Heart left ventricle (tissue), 16 donors: ENCODE data around the gene CCNY. TPM values are rescaled to one million over a fixed set of nuclear protein-coding genes. Genes with fewer than 3 reads are reported as not detected.

Source experiments
- ATAC-seq, 4 donors: fragments of 200-7000 bp; cut with Tn5 transposase; one replicate each; pipeline ENCODE4 v1.9.1; 2020 to 2022; ENCODE audit warnings: moderate library complexity in 4 of 4, mild to moderate bottlenecking in 3 of 4, moderate number of reproducible peaks in 1 of 4
- DNase-seq, 5 donors: peaks; one replicate each; pipeline ENCODE4 v3.0.0-alpha.2; 2020
- H3K27ac ChIP-seq, 12 donors: fragments of 200-600 bp; sonication (generic) in 4 of 12; one replicate each; pipeline versions ENCODE4 v1.5.0 to v1.8.0; 2016 to 2022; ENCODE audit warnings: mild to moderate bottlenecking in 2 of 12
- H3K27me3 ChIP-seq, 9 donors: fragments of 200-600 bp; sonication (generic) in 2 of 9; one replicate each; pipeline versions ENCODE4 v1.5.1 to v1.8.0; 2016 to 2022; ENCODE audit warnings: mild to moderate bottlenecking in 3 of 9
- H3K36me3 ChIP-seq, 9 donors: fragments of 200-600 bp; sonication (generic) in 2 of 9; one replicate each; pipeline versions ENCODE4 v1.5.0 to v1.8.0; 2018 to 2022; ENCODE audit warnings: mild to moderate bottlenecking in 2 of 9
- H3K4me1 ChIP-seq, 12 donors: fragments of 200-600 bp; sonication (generic) in 4 of 12; one replicate each; pipeline versions ENCODE4 v1.5.0 to v1.8.0; 2016 to 2022; ENCODE audit warnings: mild to moderate bottlenecking in 3 of 12
- H3K4me3 ChIP-seq, 12 donors: fragments of 200-600 bp; sonication (generic) in 4 of 12; one replicate each; pipeline versions ENCODE4 v1.5.0 to v1.8.0; 2017 to 2022; ENCODE audit warnings: mild to moderate bottlenecking in 9 of 12, moderate library complexity in 4 of 12
- H3K9me3 ChIP-seq, 12 donors: fragments of 200-600 bp; sonication (generic) in 4 of 12; one replicate each; pipeline versions ENCODE4 v1.5.0 to v1.8.0; 2016 to 2022; ENCODE audit warnings: mild to moderate bottlenecking in 1 of 12
- POLR2A ChIP-seq, 2 donors: fragments of 450-650 bp; IDR thresholded peaks; one replicate each; pipeline ENCODE4 v1.6.1; 2017; ENCODE audit warnings: antibody characterized with exemption in 2 of 2, mild to moderate bottlenecking in 2 of 2, moderate library complexity in 2 of 2
- WGBS, 4 donors: extraction: QIAGEN DNeasy Blood & Tissue Kit in 2 of 4; methylation state at CpG; one replicate each; pipeline versions ENCODE4 v1.1.5 to v1.1.7; 2013 to 2018; 5-methylcytosine and 5-hydroxymethylcytosine counted together
- intact Hi-C, 10 donors: fragments of 100-400 bp; cut with DNase I; formaldehyde crosslinking; loops; one replicate each; pipeline versions ENCODE4 v1.11.1 to v1.14.2; 2022
- polyA plus RNA-seq, 2 donors: library from polyadenylated mRNA; stranded (reverse); fragments of 200-250 nt; gene quantifications; one replicate each; pipeline ENCODE4 v1.2.3, GENCODE V29; 2013
- total RNA-seq, 9 donors: library from RNA; depleted of rRNA in 2 of 9; stranded (reverse); fragments of >200 nt in 2 of 9; fragmentation: NEBNext Ultra II Directional in 3 of 9; extraction: Animal tissue kit (Norgen Biotek cat#: 25700) in 3 of 9; gene quantifications; one replicate each; pipeline versions ENCODE4 v1.1.0 to v1.2.4, GENCODE V29; 2016 to 2023
- TF ChIP-seq, protein P1 (sequence below), 12 donors: fragments of 200-600 bp; sonication (generic) in 4 of 12; IDR thresholded peaks; one replicate each; pipeline versions ENCODE4 v1.5.0 to v1.8.0; 2018 to 2022; ENCODE audit warnings: antibody characterized with exemption in 12 of 12, mild to moderate bottlenecking in 5 of 12
- donor health status: ischemic (EF 13 %, LVEDD 7.1; RV severe dilation, severe dysfunction).
- donor health status: healthy with polysubstance abuse.
- donor health status: DM: no; HTN: yes; CAD: no.
- donor health status: DM: no; HTN: no; CAD: no.
- donor health status: ischemic (EF 25% LVEDD 6.9; RV normal size, moderate dysfunction).
- donor health status: ischemic (EF 25% LVEDD 5.7; RV mildly dilated, moderate dysfunction).
- donor health status: healthy.
- donor health status: DM: yes; HTN: yes; CAD: no.
- donor health status: ischemic (EF 35%, LVEDD 5.7; RV mildly dilated, moderate dysfunction).
- donor health status: nonischemic (EF 11% LVEDD 7.7; RV severe dilation, severe dysfunction).
- donor health status: DM: yes; HTN: yes; CAD: no.
- donor health status: PGD.
- donor health status: ischemic (EF 29% LVEDD 5.4; RV normal size, mild dysfunction).
- donor health status: nonischemic (EF 23%, LVEDD 6.1; RV moderate dilation, normal function).

CCNY gene
- total and polyA plus RNA-seq, 11 donors: 26.4 to 106 (median 80.7) TPM

DNA sequence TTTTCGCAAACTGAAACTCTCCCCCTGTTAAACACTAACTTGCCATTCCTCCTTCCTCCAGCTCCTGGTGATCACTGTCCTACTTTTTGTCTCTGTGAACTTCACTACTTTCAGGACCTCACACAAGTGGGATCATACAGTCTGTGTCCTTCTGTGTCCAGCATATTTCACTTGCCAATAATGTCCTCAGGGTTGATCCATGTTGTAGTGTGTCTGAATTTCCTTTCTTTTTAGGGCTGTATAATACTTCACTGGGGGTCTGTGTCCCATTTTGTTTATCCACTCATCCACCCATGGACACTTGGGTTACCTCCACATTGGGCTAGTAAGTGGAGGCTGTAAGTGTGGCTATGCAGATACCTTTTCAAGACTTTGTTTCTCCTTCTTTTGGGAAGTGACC, 226.1 kb downstream of the CCNY start:
- H3K4me1 ChIP-seq: peaks cover 15 to 56% (median 42%) of the 10 kb centered on the region in 12 donors
- no peak overlapping the region for H3K4me3 ChIP-seq
- no peak for DNase-seq
- no peak for ATAC-seq
- TF ChIP-seq, protein P1, sequence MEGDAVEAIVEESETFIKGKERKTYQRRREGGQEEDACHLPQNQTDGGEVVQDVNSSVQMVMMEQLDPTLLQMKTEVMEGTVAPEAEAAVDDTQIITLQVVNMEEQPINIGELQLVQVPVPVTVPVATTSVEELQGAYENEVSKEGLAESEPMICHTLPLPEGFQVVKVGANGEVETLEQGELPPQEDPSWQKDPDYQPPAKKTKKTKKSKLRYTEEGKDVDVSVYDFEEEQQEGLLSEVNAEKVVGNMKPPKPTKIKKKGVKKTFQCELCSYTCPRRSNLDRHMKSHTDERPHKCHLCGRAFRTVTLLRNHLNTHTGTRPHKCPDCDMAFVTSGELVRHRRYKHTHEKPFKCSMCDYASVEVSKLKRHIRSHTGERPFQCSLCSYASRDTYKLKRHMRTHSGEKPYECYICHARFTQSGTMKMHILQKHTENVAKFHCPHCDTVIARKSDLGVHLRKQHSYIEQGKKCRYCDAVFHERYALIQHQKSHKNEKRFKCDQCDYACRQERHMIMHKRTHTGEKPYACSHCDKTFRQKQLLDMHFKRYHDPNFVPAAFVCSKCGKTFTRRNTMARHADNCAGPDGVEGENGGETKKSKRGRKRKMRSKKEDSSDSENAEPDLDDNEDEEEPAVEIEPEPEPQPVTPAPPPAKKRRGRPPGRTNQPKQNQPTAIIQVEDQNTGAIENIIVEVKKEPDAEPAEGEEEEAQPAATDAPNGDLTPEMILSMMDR (IDR thresholded peaks at IDR 0.05): no peak
- no peak for TF ChIP-seq POLR2A (IDR thresholded peaks at IDR 0.05)
- H3K9me3 ChIP-seq: no peaks in the 10 kb centered on the region
- WGBS, 4 donors: 97 to 100% (median 98%) methylated on average over 1 of the region's 1 CpG
- H3K27me3 ChIP-seq: no peaks in the 10 kb centered on the region
- peak overlapping the region in 3 of 12 donors; percentile 10 to 65 (median 43) for H3K27ac ChIP-seq
- peaks cover 0 to 34% (median 19%) of the 10 kb centered on the region in 9 donors for H3K36me3 ChIP-seq
- intact Hi-C loops: loop anchor here in 8 of 10 donors (2.0 to 10.0 kb wide), 11 partner anchors 65 to 448 kb away; partner anchors contain the start of gene CCNY (in 6 of the 8)

DNA sequence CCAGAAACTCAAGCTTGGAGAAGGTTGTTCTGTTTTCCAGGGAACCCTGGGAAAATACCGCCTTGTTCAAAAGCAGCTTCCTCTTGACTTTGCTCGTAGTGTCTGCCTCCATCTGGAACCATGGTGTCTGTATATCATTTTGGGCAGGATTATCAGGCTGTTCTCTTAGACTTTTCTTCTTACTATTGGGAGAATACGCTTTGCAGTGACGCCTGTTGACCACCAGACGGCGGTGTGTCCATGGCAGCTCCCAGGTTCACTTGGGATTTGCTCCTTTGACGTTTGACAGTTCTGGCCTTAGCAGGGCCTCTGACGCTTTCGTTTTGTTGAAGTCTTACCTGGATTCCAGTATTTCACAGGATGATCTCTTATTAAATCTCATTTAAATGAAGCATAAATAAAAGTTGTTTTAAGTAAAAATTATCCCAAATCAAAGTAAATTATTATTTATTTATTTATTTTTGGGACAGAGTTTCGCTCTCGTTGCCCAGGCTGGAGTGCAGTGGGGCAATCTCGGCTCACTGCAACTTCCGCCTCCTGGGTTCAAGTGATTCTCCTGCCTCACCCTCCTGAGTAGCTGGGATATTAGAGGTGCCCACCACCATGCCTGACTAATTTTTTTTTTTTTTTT, 227.1 kb downstream of the CCNY start:
- no peak for TF ChIP-seq POLR2A (IDR thresholded peaks at IDR 0.05)
- TF ChIP-seq, protein P1 (IDR thresholded peaks at IDR 0.05): peak; percentile 89 to 99 (median 96)
- ATAC-seq (peak in 2 of 4 donors; percentile 33 to 42), DNase-seq (peak in 4 of 5 donors; percentile 50 to 60 (median 54))
- WGBS, 4 donors: 42 to 46% (median 44%) methylated on average over 13 of the region's 13 CpGs
- intact Hi-C loops: loop anchor here in 8 of 10 donors (2.0 to 10.0 kb wide), 11 partner anchors 66 to 449 kb away; partner anchors contain the start of gene CCNY (in 6 of the 8)
- Histone ChIP-seq H3K4me1 (peaks cover 15 to 56% (median 42%) of the 10 kb centered on the region in 12 donors), H3K36me3 (peaks cover 0 to 35% (median 22%) of the 10 kb centered on the region in 9 donors), H3K27me3 (no peaks in the 10 kb centered on the region), H3K9me3 (no peaks in the 10 kb centered on the region), H3K27ac (peak overlapping the region in 5 of 12 donors; percentile 9 to 70 (median 52)), H3K4me3 (no peak overlapping the region)

DNA sequence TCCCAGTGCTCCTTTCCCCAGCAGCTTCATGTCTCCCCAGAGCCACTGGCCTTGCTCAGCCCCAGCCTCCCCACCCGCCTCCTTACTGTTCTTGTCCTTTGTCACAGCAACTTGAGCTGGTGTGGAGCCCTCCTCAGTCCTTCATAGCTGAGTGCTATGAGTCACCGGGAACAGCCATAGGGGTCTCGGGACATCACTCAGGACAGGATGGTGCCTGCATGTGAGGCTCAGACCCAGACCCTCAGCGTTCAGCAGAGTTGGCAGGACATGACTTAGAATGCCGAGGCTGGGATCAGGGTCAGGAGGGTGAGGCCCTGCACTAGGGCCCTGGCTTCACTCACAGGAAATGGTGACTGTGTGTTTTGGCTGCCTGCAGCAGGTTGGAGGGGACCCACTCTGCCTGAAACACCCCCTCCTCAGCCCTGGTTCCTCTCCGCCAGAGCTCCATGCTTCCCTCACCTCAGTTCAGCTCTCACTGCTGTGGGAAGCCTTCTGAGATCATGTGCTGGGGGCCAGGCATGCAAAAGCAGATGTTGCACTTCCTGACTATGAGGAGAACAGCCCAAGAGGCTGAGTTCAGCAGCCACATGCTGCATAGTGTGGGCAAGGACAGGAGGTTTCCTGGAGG, 228.1 kb downstream of the CCNY start:
- H3K27me3 ChIP-seq: no peaks in the 10 kb centered on the region
- peaks cover 15 to 56% (median 42%) of the 10 kb centered on the region in 12 donors for H3K4me1 ChIP-seq
- no peak overlapping the region for H3K4me3 ChIP-seq
- ATAC-seq (peak; percentile 30 to 53 (median 42)), DNase-seq (peak in 4 of 5 donors; percentile 39 to 62 (median 40))
- H3K9me3 ChIP-seq: no peaks in the 10 kb centered on the region
- 39 to 50% (median 43%) methylated on average over 4 to 6 of the region's 6 CpGs for WGBS, 4 donors
- peak overlapping the region in 11 of 12 donors; percentile 21 to 70 (median 65) for H3K27ac ChIP-seq
- H3K36me3 ChIP-seq: peaks cover 0 to 43% (median 33%) of the 10 kb centered on the region in 9 donors
- intact Hi-C loops: loop anchor here in 8 of 10 donors (5.0 to 10.0 kb wide), 10 partner anchors 67 to 450 kb away; partner anchors contain the start of gene CCNY (in 5 of the 8)
- no peak for TF ChIP-seq POLR2A (IDR thresholded peaks at IDR 0.05)
- TF ChIP-seq, protein P1 (IDR thresholded peaks at IDR 0.05): no peak
